Measurements from ENCODE around the gene FAM89B.

DNA sequence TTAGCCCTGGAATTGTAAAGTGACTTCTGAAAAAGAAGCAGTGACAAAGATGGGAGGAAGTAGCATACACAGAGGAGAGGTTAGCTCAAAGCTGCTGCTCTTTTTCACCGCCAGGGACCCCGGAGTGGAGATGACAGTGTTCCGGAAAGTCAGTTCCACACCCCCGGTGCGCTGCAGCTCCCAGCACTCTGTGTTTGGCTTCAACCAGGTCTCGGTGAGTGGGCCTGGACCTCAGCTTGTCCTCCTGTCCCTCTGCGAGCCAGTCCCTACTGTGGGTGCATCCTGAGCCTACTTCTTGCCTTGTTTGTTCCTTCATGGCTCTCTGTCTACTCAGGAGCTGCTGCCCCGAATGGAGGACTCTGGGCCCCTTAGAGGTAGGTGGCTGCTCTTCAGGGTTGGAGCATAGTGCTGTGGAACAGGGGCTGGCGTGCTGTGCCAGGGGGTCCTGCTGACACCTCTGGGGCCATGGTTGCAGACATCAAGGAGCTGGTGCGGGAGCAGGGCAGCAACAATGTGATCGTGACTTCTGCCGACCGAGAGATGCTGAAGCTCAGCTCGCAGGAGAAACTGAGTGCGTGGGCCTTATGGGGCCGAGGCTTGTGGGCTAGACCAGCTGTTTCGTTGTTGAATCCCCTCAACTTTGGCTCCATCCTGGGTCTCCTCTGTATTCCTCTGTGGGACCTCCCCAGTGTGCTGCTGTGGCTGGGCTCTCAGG, 45.0 kb downstream of the FAM89B start:
- no peak for TF ChIP-seq CTCF (IDR thresholded peaks at IDR 0.05 in 4 of 5, conservative IDR thresholded peaks at IDR 0.05 in 1 of 5)
- no peak for TF ChIP-seq POLR2A (IDR thresholded peaks at IDR 0.05)

Data from gastrocnemius medialis (tissue), 4 donors.